GM21825 (cell line): ENCODE results near the gene CTXN1.

Experiments used
- ATAC-seq: cut with Tn5 transposase; IDR thresholded peaks from one replicate; pipeline ENCODE4 v1.9.1; 2021; ENCODE audit warnings: mild to moderate bottlenecking, moderate library complexity; ENCODE audit not compliant: unreplicated experiment

The CTXN1 gene

GRCh38 chr19:7877249-7877836, 48.6 kb downstream of the CTXN1 start:
- no peak for ATAC-seq

GRCh38 chr19:7874897-7875273, 51.0 kb downstream of the CTXN1 start:
- ATAC-seq, result no peak
